ENCODE data around the gene CDH26. TPM values are rescaled to one million over a fixed set of nuclear protein-coding genes. Genes with fewer than 3 reads are reported as not detected.
"Not testable (repeated sequence)": the region's sequence is repeated elsewhere in the genome, so short reads cannot be mapped to it uniquely, and the experiment has no call there.

CDH26 gene
- total RNA-seq, 1 donor from 2014 or later = 0.13 TPM

DNA sequence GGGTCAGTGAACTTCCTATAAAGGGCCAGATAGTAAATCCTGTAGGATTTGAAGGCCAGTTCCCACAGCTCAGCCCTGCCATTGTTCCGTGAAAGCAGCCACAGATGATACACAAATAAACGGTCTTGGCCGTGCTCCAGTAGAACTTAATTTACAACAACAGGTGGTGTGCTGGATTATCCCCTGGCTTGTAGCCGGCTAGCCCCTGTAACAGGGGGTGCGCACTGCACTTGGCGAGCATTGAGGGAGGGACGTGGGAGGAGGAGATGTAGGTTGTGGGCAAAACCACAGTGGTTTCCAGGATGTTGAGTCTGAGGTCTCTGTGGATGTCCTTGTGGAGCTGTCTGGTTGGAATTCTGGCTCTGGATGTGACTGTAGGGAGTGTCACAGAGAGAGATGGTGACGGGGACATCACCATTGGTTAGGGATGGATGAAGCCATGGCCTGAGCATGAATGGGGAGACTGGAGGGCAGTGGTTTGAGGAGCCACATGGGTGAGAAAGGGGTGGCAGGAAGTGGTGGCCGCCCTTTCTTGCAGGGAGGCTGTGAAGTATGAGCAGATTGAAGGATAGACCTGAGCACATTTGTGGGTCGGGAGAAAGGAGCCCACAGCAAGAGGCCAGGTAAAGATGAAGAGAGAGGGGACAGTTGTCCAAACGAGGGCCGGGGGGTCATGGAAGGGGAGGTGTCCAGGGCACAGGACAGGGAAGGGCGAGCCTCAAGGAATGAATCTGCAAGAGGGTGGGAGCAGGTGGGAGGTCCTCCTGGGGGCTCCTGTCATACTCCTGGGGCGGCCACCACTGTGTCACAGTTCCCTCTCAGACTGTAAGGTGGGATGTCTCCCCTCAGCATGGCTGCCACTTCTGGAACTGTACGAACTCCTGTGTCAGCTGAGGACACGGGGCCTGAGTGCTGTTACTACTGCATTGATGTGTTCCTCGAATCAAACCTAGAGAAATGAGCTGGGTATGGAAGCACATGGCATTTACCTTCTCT is 53.6 kb downstream of the CDH26 start:
- DNase-seq (ENCODE audit: low read depth in 2 of 2) = no peak

DNA sequence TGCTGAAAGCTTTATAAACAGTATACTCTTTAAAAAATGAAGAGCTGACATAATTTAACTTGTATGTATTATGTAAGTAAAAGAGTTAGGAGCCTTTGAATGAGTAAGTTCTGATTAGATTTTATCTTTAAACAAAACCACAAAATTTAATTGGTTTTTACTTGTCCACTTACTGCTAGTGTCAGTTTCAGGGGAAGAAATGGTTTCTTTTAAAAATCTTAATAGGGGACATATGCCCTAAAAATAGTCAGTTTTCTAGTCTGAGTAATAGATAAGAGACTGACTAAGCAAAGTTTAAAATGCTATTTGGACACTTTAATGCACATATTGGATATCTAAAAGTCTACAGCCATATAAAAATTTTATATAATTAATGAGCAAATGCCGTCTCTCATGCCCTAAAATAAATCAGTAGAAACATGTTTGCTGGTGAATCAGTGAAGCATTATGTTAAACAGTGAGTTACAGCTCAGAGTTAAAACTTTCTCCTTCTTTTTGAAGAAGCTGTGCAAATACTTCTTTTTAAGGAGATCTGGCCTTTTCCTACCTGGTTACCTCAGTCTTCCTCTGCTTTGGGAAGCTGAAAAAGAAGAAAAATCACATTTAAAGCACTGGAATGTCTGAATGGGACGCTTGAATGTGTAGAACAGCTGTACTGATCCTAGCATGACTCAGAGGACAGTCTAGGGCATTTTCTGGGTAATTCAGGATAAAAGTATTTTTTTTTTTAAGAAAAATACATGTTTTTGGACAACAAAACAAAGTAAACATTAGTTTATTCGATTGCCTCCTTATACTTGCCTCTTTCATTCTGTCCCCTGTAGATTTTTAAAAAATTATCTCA is 55.3 kb downstream of the CDH26 start:
- no peak for DNase-seq (ENCODE audit: low read depth in 2 of 2)

GRCh38 chr20:60016406-60016805 is 58.2 kb downstream of the CDH26 start:
- DNase-seq (ENCODE audit: low read depth in 2 of 2) = no peak

GRCh38 chr20:60020251-60020650 is 62.0 kb downstream of the CDH26 start:
- DNase-seq (ENCODE audit: low read depth in 2 of 2) = no peak

DNA sequence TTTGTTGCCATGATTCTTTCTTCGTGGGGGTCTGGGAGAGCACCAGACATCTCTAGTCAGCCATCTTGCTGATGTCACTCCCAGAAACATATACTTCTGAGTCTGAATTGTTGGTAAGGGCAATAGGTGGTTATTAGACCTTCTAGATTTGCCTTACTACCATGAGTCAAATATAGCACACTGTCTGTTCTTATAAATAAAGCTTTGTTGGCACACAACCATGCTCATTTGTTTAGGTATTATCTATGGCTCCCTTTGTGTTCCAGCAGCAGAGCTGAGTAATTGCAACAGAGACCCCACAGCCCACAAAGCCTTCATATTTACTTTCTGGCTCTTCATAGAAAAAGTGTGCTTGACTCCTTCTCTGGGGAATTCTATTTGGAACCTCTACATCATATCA is 62.9 kb downstream of the CDH26 start:
- no peak for DNase-seq (ENCODE audit: low read depth in 2 of 2)

GRCh38 chr20:60022849-60023248 is 64.6 kb downstream of the CDH26 start:
- no peak for DNase-seq (ENCODE audit: low read depth in 2 of 2)

DNA sequence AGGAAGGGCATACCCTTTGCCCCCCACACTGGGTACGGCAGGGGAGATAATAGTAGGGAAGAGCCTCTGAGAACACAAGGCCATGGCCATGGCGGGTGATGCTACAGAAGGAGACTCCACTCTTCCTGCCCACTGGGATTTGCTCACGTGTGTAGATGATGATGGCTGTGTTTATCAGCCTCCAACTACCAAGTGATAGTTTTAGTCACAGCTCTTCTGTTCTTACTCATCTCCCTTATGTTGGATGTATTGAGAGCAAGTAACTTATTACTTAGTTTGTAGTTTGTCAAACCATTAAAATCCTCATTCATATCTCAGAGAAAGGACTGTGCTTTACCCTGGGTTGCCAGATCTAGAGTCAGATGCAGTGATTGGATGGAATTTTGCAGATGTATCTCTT is 66.0 kb downstream of the CDH26 start:
- no peak for DNase-seq (ENCODE audit: low read depth in 2 of 2)

DNA sequence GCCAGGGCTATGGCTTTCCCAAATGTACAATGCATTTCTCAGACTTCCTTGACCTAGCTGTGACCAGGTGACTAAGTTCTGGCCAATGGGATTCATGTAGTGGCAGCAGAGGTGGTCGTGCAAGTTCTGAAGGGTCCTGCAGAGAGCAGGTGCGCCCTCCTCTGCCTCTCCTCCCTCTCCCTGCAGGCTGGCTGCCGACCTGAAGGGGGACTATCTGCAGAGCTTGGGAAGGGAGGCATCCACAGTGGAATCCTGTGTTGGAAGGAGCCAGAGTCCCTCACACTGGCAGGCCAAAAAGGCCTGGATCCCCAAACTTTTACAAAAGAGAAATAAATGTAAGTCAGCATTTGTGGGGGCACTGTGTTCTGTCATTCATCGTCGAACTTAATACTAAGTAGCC is 66.6 kb downstream of the CDH26 start:
- DNase-seq (ENCODE audit: low read depth in 2 of 2) = no peak

DNA sequence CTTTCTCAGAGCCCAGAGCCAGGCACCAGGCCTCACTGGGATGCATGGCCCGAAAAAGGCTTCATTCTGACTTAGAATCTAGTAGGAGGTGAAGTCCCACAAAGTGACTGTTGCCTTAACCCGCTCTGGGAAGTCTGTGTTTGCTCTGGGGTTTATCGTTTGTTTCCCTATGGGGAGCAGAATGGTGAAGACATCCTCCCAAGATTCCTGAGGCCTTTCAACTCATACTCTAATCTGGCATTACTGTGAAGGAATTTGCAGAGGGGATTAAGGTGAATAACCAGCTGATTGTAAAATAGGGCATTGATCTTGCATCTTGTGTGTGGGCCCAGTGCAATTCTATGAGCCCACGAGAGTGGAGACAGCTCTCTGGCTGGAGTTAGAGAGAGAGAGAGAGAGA is 67.8 kb downstream of the CDH26 start:
- DNase-seq (ENCODE audit: low read depth in 2 of 2) = no peak

GRCh38 chr20:60030471-60030870 is 72.2 kb downstream of the CDH26 start:
- no peak for DNase-seq (ENCODE audit: low read depth in 2 of 2)

DNA sequence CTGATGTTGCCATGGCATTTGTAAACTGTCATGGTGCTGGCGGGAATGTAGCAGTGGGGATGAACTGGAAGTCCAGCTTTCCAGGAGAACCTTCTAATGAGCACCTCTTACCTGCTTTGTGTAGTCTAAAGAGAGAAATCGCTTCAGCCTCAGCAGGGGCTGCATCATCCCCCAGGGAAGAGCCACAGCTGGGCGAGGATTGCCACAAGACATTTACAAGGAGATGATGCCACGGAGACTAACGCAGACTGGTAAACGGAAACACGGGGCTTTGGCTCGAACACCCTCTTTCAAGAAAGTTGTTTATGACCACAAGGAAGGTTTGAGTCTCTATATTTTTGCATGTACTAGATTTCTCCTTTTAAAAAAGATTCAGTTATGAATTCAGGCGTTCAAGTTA is 72.9 kb downstream of the CDH26 start:
- no peak for DNase-seq (ENCODE audit: low read depth in 2 of 2)

DNA sequence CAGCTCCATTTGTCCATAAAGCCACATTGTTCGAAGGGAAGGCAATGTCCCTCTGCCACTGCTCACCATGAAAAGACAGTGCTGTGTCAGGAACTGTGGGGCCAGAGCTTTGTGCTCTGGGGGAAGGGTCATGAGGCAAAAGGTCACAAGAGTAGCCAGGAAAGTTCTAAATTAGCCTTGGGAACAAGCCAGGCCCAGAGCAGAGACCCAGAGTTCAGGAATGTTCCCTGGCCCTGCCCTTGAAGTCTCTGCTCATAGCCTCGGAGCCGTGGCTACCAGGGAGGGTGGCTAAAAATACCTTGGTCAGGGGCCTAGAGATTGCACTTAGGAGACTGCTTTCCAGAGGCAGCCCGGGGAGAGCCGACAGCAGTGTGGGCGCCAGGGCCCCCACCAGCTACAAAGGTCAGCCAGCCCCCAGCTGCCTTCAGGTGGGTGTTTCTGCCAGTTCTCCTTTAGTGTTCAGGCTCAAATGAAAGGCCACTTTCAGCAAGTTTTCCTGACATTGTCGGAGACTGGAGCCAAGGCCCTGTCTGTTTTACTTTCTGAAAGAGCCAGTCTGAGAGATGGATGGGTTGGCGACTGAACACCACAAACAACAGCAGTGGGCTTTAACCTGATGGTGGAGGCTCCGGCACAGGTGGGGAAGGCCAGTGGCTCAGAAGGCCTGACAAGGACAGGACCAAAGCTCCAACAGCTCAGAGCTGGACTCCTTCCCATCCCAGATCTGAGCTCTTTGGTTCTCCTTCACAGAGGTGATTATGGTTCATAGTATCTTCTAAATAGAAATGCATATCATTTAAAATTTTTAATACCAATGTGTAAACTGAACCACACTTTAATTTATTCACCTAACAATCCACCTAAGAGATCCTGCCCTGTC is 76.2 kb downstream of the CDH26 start:
- no peak for DNase-seq (ENCODE audit: low read depth in 2 of 2)

DNA sequence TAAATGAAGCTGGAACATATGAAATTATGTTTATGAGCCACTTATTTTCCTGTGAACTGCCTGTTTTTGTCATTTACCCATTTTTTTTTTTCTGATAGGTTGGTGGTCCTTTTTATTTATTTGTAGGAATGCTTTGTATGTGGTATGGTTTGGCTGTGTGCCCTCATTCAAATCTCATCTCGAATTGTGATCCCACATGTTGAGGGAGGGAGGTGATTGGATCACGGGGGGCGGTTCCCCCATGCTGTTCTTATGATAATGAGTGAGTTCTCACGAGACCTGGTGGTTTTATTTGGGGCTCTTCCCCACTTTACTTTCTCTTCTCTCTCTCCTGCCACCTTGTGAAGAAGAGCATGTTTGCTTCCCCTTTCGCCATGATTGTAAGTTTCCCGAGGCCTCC is 77.3 kb downstream of the CDH26 start:
- DNase-seq (ENCODE audit: low read depth in 2 of 2) = no peak

DNA sequence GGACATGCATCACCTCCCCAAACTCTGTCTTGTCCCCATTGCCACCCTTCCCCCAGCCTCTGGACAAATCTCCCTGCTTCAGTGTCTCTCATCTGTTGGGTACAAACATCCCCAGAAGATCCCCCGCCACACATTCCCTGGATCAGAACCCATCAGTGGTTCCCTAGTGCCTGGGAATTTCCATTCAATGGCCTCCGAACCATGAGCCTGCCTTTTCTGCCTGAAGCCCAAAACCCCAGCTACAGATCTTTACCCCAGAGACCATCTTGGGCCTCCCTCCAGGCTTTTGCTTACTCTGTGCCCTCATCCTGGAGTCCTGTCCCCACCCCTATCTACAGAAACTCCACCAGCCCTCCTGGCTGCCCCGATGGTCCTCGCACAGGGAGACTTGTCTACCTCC is 78.1 kb downstream of the CDH26 start:
- no peak for DNase-seq (ENCODE audit: low read depth in 2 of 2)

DNA sequence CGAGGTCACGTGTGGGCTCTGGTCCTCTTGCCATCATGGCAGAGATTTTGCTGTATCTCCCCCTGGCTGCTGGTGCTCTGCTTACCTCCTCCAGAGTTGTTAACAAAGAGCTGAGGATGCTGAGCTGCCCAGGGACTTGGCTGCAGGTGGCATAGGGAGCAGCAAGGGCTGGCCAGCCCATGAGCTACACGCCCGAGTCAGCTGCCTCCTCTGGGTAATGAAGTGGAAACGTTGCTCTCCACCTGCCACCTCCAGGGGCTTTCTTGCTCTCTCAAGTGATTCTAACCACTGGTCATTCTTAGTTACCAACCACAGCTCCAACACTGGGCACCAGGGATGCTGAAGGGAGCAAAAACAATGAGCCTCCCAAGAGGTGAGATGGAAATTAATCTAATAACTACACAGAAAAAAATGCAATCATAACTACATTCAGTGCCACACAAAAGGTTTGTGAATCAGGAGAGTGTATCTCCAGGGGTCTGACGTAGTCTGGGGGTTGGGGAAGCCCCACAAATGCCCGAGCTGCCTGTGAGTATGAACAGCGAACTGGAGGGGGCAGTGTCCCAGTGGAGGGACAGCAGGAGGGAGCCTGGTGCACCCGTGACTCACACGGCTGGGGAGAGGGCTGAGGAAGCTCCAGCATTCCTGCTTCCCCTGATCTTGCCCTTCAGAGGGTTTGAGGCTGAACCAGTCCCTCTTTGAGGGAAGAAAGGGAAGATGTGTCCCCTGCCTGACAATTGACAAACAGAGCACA is 78.7 kb downstream of the CDH26 start:
- DNase-seq (ENCODE audit: low read depth in 2 of 2) = no peak

DNA sequence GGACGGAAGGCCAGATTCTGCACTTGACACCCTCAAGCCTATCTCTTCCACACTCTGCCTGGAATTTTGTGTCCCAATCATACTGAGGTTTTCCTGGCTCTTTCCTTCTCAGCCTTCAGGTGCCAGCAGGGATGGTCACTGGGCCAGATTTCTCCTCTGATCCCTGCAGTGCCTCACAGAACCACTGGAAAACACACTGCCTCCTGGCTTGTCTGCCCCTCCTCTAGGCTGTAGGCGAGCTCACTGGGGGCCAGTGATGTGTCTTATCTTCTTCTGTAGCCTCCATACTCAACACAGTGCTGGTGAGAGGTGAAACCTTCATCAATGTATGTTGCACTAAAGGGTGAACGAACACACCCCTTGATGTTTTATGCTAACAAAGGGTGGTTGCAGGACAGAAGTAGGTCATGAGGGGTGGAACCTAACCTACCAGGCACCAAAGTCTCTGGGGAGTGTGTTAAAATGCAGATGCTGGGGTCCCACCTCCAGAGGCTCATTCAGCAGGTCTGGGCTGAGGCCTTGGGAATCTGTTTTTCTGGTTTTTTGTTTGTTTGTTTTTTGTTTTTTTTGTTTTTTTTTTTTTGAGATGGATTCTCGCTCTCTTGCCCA is 80.3 kb downstream of the CDH26 start:
- DNase-seq (ENCODE audit: low read depth in 2 of 2) = no peak

- no peak for DNase-seq (ENCODE audit: low read depth in 2 of 2)
These were observed 81.3 kb downstream of the CDH26 start for GRCh38 chr20:60039526-60039925.

DNA sequence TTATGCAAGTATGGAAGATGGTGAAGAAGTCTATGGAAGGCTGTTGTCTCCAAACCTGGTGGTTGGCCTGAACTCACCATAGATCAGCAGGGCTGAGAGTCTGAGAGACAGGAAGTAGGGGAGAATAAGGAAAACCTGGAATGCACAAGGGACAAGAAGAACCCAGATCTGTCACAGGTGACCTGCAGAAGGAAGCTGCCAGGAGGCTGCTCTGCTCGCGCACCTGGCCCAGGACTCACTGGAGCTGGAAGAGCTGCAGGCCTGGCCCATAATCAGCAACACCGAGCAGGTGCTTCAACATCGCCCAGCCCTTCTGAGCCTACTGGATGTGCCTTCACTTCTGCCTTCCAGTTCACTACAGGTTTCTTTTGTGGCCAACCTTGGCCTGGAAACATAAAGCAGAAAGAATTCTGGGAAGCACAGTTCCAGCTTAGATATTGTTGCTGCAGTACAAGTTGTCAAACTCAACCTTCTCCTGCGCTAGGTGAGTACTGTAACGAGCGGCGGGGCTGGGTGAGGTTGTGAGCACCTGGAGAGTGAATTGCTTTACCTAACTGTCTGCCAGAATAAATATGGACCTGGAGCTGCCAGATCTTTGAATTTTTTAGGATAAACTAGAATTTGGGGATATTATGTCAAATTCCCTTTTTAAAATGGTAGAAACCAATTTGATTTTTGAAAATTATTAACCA is 82.4 kb downstream of the CDH26 start:
- DNase-seq (ENCODE audit: low read depth in 2 of 2) = no peak

DNA sequence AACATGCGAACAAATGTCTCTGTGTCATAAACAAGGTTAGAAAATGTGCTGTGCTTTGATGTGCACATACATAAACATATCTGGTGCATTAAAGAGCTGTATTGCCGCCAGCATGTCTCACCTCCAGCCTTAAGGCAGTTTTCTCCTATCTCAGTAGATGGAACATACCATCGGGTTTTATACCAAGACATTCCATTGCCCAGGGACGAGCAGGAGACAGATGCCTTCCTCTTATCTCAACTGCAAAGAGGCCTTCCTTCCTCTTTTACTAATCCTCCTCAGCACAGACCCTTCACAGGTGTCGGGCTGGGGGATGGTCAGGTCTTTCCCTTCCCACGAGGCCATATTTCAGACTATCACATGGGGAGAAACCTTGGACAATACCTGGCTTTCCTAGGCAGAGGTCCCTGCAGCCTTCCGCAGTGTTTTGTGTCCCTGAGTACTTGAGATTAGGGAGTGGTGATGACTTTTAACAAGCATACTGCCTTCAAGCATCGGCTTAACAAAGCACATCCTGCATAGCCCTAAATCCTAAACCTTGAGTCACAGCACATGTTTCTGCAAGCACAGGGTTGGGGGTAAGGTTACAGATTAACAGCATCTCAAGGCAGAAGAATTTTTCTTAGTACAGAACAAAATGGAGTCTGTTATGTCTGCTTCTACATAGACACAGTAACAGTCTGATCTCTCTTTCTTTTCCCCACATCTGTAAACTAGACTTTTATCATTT is 83.4 kb downstream of the CDH26 start:
- DNase-seq (ENCODE audit: low read depth in 2 of 2) = not testable (repeated sequence)

Data from dermis microvascular lymphatic vessel endothelial cell (primary cell).